HUES48 (cell line): Measurements from ENCODE around the gene GPR176.

Experiments
- H3K27ac ChIP-seq: one replicate; pipeline ENCODE4 v1.7.0; 2013; ENCODE audit warnings: low read depth, low read length, inconsistent platforms
- H3K27me3 ChIP-seq: 2 replicates; pipeline ENCODE4 v1.6.1; 2013; ENCODE audit warnings: mild to moderate bottlenecking, low read length; ENCODE audit not compliant: control insufficient read depth, insufficient read depth
- H3K36me3 ChIP-seq: 2 replicates; pipeline ENCODE4 v1.6.1; 2013; ENCODE audit warnings: low read length; ENCODE audit not compliant: control insufficient read depth, insufficient read depth
- H3K4me1 ChIP-seq: 2 replicates; pipeline ENCODE4 v1.6.1; 2013; ENCODE audit warnings: mild to moderate bottlenecking, low read length; ENCODE audit not compliant: control insufficient read depth, insufficient read depth
- H3K4me3 ChIP-seq: 2 replicates; pipeline ENCODE4 v1.5.1; 2013; ENCODE audit warnings: mild to moderate bottlenecking, low read depth, low read length
- H3K9ac ChIP-seq: 2 replicates; pipeline ENCODE4 v1.6.1; 2013; ENCODE audit warnings: mild to moderate bottlenecking, low read depth, low read length, moderate library complexity
- H3K9me3 ChIP-seq: 2 replicates; pipeline ENCODE4 v1.6.1; 2013; ENCODE audit warnings: low read length; ENCODE audit not compliant: control insufficient read depth, insufficient read depth

Gene GPR176

GRCh38 chr15:39881790-39882189 lies 38.3 kb downstream of the GPR176 start:
- Histone ChIP-seq H3K9me3 (no peaks in the 10 kb centered on the region), H3K4me3 (no peak overlapping the region), H3K9ac (no peak overlapping the region), H3K27ac (no peak overlapping the region), H3K4me1 (peaks cover 60% of the 10 kb centered on the region), H3K36me3 (peaks cover 13% of the 10 kb centered on the region), H3K27me3 (no peaks in the 10 kb centered on the region)

DNA sequence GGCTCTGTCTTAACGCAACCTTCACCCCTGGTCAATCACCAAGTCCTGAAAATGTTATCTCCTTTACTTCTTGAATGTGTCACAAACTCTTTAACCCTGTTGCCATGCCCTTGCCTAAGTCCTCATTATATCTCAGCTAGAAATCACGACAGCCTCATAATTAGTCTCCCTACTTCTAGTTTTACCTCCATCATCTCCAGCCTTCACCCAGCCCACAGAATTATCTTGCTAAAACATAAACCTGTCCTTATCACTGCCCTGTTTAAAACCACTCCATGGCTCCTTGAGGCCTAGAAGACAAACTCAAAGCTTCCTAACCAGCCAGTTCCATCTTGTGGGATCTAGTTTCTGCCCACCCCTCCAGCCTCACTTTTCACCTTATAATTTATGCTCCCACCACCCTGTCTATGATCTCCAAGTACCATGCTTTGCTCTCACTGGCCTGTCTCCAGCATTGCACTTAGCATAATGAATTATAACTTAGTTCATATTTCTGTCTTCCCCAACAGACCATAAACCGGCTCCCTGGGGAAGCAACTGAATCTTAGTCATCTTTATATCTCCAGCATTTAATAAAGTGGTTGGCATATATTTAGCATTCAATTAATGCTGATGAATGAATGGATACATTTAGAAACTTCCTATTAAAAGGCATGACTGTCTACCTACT lies 39.2 kb downstream of the GPR176 start:
- Histone ChIP-seq H3K4me3 (no peak overlapping the region), H3K27me3 (no peaks in the 10 kb centered on the region), H3K27ac (no peak overlapping the region), H3K4me1 (peaks cover 51% of the 10 kb centered on the region), H3K9me3 (no peaks in the 10 kb centered on the region), H3K9ac (no peak overlapping the region), H3K36me3 (peaks cover 13% of the 10 kb centered on the region)

GRCh38 chr15:39878406-39878785 lies 41.7 kb downstream of the GPR176 start:
- no peak overlapping the region for H3K27ac ChIP-seq
- peaks cover 16% of the 10 kb centered on the region for H3K36me3 ChIP-seq
- H3K4me1 ChIP-seq = peaks cover 32% of the 10 kb centered on the region
- no peak overlapping the region for H3K4me3 ChIP-seq
- no peak overlapping the region for H3K9ac ChIP-seq
- no peaks in the 10 kb centered on the region for H3K9me3 ChIP-seq
- no peaks in the 10 kb centered on the region for H3K27me3 ChIP-seq

- Histone ChIP-seq H3K27ac (no peak overlapping the region), H3K4me3 (no peak overlapping the region), H3K36me3 (peaks cover 15% of the 10 kb centered on the region), H3K9ac (no peak overlapping the region), H3K27me3 (no peaks in the 10 kb centered on the region), H3K9me3 (no peaks in the 10 kb centered on the region), H3K4me1 (peaks cover 32% of the 10 kb centered on the region)
These were observed 45.0 kb downstream of the GPR176 start for GRCh38 chr15:39874890-39875549.

GRCh38 chr15:39873978-39874377 lies 46.1 kb downstream of the GPR176 start:
- no peak overlapping the region for H3K4me3 ChIP-seq
- H3K9ac ChIP-seq = no peak overlapping the region
- peaks cover 33% of the 10 kb centered on the region for H3K4me1 ChIP-seq
- no peaks in the 10 kb centered on the region for H3K9me3 ChIP-seq
- no peak overlapping the region for H3K27ac ChIP-seq
- H3K27me3 ChIP-seq = no peaks in the 10 kb centered on the region
- peaks cover 15% of the 10 kb centered on the region for H3K36me3 ChIP-seq

GRCh38 chr15:39870537-39870936 lies 49.5 kb downstream of the GPR176 start:
- Histone ChIP-seq H3K27ac (no peak overlapping the region), H3K4me3 (no peak overlapping the region), H3K9ac (no peak overlapping the region), H3K9me3 (no peaks in the 10 kb centered on the region), H3K4me1 (peaks cover 35% of the 10 kb centered on the region), H3K36me3 (peaks cover 15% of the 10 kb centered on the region), H3K27me3 (no peaks in the 10 kb centered on the region)

DNA sequence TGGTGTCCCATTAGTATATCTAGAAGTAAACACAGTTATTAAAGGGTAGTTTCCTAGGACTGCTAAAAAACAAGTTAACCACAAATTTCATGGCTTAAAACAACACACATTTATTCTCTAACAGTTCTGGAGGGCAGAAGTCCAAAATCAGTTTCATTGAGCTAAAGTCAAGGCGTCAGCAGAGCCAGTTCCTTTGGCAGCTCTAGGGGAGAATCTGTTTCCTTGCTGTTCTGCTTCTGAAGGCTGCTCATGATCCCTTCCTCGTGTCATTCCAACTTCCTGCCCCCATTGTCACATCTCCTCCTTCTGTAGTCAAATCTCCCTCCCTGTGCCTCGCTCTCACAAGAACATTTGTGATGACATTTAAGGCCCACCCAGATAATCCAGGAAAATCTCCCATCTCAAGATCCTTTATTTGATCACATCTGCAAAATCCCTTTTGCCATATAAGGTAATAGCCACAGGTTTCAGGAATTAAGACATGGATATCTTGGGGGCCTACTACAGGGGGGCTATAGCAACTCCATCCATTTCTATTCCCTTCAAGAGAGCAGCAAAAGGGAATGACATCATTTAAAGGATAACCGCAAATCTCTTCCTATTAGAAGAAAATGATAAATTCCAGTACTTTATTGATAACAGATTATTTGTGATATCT lies 50.1 kb downstream of the GPR176 start:
- Histone ChIP-seq H3K4me1 (peaks cover 34% of the 10 kb centered on the region), H3K9me3 (no peaks in the 10 kb centered on the region), H3K27me3 (no peaks in the 10 kb centered on the region), H3K4me3 (no peak overlapping the region), H3K36me3 (peaks cover 15% of the 10 kb centered on the region), H3K9ac (no peak overlapping the region), H3K27ac (no peak overlapping the region)

- Histone ChIP-seq H3K27ac (no peak overlapping the region), H3K9ac (no peak overlapping the region), H3K36me3 (peaks cover 12% of the 10 kb centered on the region), H3K27me3 (no peaks in the 10 kb centered on the region), H3K9me3 (no peaks in the 10 kb centered on the region), H3K4me1 (peaks cover 33% of the 10 kb centered on the region), H3K4me3 (no peak overlapping the region)
These were observed 50.8 kb downstream of the GPR176 start for GRCh38 chr15:39869254-39869653.

DNA sequence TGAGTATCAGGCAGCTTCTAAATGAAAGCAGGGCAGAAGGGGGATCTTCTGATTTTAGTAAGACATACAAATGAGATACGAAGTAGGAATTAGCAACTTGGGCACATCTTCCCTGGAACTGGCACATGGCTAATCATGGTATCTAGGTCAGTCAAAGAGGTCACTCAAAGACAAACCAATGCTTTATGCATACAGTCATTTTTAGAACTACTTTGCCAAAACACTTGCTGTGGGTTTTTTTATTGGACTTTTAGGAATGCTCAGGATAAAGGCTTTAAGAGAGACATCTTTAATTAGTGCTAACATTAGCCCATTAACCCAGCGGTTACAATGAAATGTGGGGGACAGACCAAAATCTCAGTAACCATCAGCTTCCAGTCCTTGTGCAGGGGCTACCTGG lies 51.7 kb downstream of the GPR176 start:
- H3K9ac ChIP-seq = no peak overlapping the region
- no peaks in the 10 kb centered on the region for H3K9me3 ChIP-seq
- no peak overlapping the region for H3K27ac ChIP-seq
- H3K4me3 ChIP-seq = no peak overlapping the region
- H3K27me3 ChIP-seq = no peaks in the 10 kb centered on the region
- H3K4me1 ChIP-seq = peaks cover 33% of the 10 kb centered on the region
- 0 out of 2 replicates have a peak, but pooled peaks cover 7% of the 10 kb centered on the region for H3K36me3 ChIP-seq

- Histone ChIP-seq H3K27ac (no peak overlapping the region), H3K4me3 (no peak overlapping the region), H3K27me3 (no peaks in the 10 kb centered on the region), H3K9me3 (no peaks in the 10 kb centered on the region), H3K4me1 (peaks cover 19% of the 10 kb centered on the region), H3K9ac (no peak overlapping the region), H3K36me3 (peaks cover 17% of the 10 kb centered on the region)
These were observed 56.0 kb downstream of the GPR176 start for GRCh38 chr15:39864116-39864515.

- Histone ChIP-seq H3K4me3 (no peak overlapping the region), H3K27me3 (no peaks in the 10 kb centered on the region), H3K9ac (no peak overlapping the region), H3K4me1 (peaks cover 26% of the 10 kb centered on the region), H3K36me3 (peaks cover 25% of the 10 kb centered on the region), H3K9me3 (no peaks in the 10 kb centered on the region), H3K27ac (no peak overlapping the region)
These were observed 59.2 kb downstream of the GPR176 start for GRCh38 chr15:39860871-39861270.
